Immature natural killer cell (primary cell): ENCODE results near the gene PRKCE. TPM values are rescaled to one million over a fixed set of nuclear protein-coding genes. Genes with fewer than 3 reads are reported as not detected.

Experiments
- DNase-seq, 3 donors: peaks; one replicate each; pipeline ENCODE4 v3.0.0; 2022; ENCODE audit warnings: mixed read lengths in 1 of 3
- H3K27ac Mint-ChIP-seq, 6 donors: one replicate each; pipeline ENCODE4 v1.8.0; 2020; ENCODE audit warnings: mixed read lengths in 6 of 6, mild to moderate bottlenecking in 5 of 6, inconsistent platforms in 4 of 6, moderate library complexity in 3 of 6
- H3K27me3 Mint-ChIP-seq, 3 donors: one replicate each; pipeline ENCODE4 v1.8.0; 2020 to 2021; ENCODE audit warnings: low read depth in 3 of 3, mild to moderate bottlenecking in 3 of 3, mixed read lengths in 3 of 3, moderate library complexity in 3 of 3, inconsistent platforms in 1 of 3
- H3K36me3 Mint-ChIP-seq, 3 donors: one replicate each; pipeline ENCODE4 v1.8.0; 2020; ENCODE audit warnings: mixed read lengths in 3 of 3, inconsistent platforms in 2 of 3, mild to moderate bottlenecking in 2 of 3
- H3K4me1 Mint-ChIP-seq, 2 donors: one replicate each; pipeline ENCODE4 v1.8.0; 2020; ENCODE audit warnings: inconsistent platforms in 2 of 2, mild to moderate bottlenecking in 2 of 2, mixed read lengths in 2 of 2, moderate library complexity in 1 of 2
- H3K4me3 Mint-ChIP-seq, 5 donors: one replicate each; pipeline ENCODE4 v1.8.0; 2020; ENCODE audit warnings: mild to moderate bottlenecking in 5 of 5, mixed read lengths in 5 of 5, inconsistent platforms in 3 of 5, moderate library complexity in 3 of 5
- H3K9me3 Mint-ChIP-seq, 6 donors: one replicate each; pipeline ENCODE4 v1.8.0; 2020; ENCODE audit warnings: mild to moderate bottlenecking in 6 of 6, mixed read lengths in 6 of 6, inconsistent platforms in 4 of 6, moderate library complexity in 3 of 6
- polyA plus RNA-seq, 3 donors: library from polyadenylated mRNA; unstranded; fragments of 300-500 nt; fragmentation: Illumina TruSeq; gene quantifications; one replicate each; pipeline ENCODE4 v1.2.3, GENCODE V29; 2021

Gene PRKCE
- polyA plus RNA-seq, 3 donors from 2014 or later = 1.0 to 3.0 (median 2.5) TPM

DNA sequence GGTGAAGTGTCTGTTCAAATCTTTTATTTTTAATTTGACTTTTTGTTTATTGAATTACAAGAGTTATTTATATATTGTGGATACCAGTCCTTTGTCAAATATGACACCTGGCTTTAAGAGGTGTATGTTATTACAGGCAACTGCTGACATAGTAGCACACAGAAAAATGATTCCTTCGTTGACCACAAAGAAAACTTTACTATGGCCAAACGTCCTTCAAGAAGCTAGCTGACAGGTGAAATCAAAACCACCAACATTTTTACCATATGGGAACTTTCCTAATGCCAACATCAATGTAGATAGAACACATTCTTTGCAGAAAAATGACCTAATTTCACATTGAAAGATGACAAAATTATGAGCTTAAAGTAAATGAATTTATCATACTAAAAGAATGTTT, 34.0 kb upstream of the PRKCE start:
- no peaks in the 10 kb centered on the region for H3K4me1 Mint-ChIP-seq

DNA sequence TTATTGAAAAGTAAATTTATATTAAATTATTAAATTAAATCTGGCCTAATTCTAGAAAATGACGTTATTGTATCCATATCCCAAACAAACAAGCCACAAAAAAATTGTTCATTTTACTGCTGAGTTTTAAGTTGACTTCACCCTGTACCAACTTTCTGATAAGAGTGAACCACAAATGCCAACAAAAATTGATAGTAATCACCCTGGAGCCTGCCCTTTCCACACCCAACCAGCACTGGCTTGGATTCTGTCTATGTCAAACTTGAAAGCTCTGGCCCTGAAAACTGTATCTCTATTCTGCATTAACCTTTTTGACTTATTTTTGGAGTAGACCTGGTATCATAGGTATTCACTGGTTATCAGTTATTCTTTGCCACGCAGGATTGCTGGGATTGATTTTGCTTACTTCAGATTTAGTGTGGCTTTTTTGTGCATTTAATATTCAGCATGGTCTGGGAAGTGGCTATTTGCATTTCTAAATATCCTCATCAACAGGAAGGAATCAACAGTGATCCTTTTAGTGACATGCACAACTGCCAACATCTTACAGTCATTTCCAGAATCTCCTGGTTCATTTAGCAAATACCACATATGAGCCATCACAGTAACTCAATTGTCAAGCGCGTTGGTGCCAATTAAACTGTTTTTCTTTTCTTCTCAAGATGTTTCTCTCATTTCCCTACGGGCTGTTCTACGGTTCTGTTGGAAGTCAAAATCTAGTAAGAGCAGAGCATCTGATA, 29.0 kb upstream of the PRKCE start:
- no peaks in the 10 kb centered on the region for H3K9me3 Mint-ChIP-seq
- H3K4me1 Mint-ChIP-seq = no peaks in the 10 kb centered on the region
- no peak overlapping the region for H3K27ac Mint-ChIP-seq
- no peak overlapping the region for H3K4me3 Mint-ChIP-seq
- H3K36me3 Mint-ChIP-seq = no peaks in the 10 kb centered on the region
- H3K27me3 Mint-ChIP-seq = peaks cover 0 to 14% (median 2%) of the 10 kb centered on the region in 3 donors
- DNase-seq = no peak

More for the DNA sequence above, 34.0 kb upstream of the PRKCE start:
- Mint-ChIP-seq H3K36me3 (no peaks in the 10 kb centered on the region), H3K9me3 (no peaks in the 10 kb centered on the region), H3K4me3 (no peak overlapping the region), H3K27me3 (peaks cover 0 to 12% (median under 1%) of the 10 kb centered on the region in 3 donors), H3K27ac (no peak overlapping the region)
- DNase-seq = no peak

DNA sequence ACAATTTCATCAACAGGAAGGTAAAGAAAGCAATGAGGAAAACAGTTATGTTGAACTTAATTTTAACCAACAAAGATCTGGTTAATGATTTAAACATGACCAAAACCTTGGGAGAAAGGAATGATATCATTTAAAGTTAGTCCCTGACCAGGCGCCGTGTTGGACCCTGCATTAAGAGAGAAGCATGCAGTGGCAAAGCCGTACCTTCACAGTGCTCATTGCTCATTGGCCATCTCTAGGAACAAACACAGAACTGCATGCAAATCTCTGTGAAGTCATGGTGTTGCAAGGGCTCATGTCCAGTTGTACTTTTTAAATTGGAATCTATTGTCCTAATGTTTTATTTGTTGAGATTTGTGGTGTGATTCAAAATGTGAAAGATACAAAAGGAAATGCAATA, 28.4 kb upstream of the PRKCE start:
- peaks cover 0 to 14% (median 2%) of the 10 kb centered on the region in 3 donors for H3K27me3 Mint-ChIP-seq
- H3K4me1 Mint-ChIP-seq = no peaks in the 10 kb centered on the region
- DNase-seq = no peak
- no peaks in the 10 kb centered on the region for H3K36me3 Mint-ChIP-seq
- H3K9me3 Mint-ChIP-seq = no peaks in the 10 kb centered on the region
- H3K4me3 Mint-ChIP-seq = no peak overlapping the region
- H3K27ac Mint-ChIP-seq = no peak overlapping the region

DNA sequence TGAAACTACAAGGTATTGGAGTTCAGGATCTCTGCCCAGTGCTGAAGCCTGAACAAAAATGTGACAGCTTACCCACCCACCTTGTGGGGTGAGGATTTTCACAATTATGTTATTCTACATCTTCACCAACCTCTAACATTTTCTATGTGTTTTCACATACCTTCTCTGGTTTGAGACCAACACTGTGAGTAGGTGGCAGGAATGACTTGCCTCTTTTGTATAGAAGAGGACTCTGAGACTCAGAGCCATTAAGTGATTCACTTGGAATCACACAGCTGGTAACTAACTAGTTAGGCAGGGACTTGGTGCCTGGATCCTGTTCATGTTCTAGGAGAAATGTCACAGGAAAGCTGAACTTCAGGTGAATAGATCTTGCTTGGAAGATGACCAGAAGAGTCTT, 25.7 kb upstream of the PRKCE start:
- no peaks in the 10 kb centered on the region for H3K9me3 Mint-ChIP-seq
- H3K27ac Mint-ChIP-seq = no peak overlapping the region
- H3K36me3 Mint-ChIP-seq = no peaks in the 10 kb centered on the region
- no peak overlapping the region for H3K4me3 Mint-ChIP-seq
- DNase-seq = no peak
- peaks cover 0 to 9% (median 2%) of the 10 kb centered on the region in 3 donors for H3K27me3 Mint-ChIP-seq
- H3K4me1 Mint-ChIP-seq = no peaks in the 10 kb centered on the region

DNA sequence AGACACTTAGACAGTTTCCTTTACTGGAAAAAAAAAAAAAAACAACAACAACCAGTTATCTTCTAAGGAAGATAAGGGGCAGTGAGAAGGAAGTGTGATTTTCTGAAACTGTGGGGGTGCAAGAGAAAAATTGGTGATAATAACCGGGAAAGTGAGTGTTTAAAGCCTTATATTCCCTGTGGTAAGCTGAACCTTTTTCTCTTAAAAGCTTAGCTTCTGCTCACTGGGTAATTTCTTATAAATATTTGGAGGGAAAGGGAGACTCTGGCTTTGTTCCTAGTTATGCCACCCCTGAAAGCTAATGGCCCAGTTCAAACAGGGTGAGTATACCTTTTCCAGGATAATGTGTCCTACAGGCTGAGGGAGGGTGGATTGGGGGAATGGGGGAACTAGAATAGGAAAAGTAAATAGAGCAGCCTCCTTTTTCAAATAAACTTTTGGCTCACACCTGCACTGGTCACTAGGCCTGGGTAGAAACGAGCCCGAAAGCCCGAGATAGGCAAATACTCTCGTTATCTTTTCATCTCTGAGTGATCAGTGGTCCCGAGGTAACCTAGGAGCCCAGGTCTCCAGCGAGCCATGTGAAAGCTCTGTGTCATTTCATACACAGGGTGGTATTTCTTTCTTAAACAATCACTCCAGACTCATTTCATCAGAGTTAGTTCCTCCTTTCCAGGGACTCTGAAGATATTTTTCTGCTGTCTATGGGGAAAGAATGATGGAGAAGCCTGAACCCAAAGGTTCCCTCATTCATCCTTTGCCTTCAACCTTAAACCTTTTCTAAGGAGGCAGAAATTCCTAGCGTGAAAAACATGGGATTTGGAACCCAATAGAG, 24.9 kb upstream of the PRKCE start:
- Mint-ChIP-seq H3K4me3 (no peak overlapping the region), H3K36me3 (no peaks in the 10 kb centered on the region)

DNA sequence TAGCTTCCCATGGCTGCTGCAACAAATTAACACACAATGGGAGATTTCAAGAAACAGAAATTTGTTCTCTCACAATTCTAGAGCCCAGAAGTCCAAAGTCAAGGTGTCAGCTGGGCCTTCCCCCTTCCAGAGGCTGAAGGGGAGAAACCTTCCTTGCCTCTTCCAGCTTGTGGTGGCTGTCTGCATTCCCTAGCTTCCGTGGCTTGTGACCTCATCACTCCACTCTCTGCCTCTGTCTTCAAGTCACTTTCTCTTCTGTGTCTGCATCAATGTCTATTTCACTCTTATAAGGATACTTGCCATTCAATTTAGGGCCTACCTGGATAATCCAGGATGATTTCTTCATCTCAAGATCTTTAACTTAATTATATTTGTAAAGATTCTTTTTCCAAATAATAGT, 23.6 kb upstream of the PRKCE start:
- no peaks in the 10 kb centered on the region for H3K4me1 Mint-ChIP-seq
- no peak overlapping the region for H3K27ac Mint-ChIP-seq
- H3K4me3 Mint-ChIP-seq = no peak overlapping the region
- H3K27me3 Mint-ChIP-seq = peaks cover 0 to 14% (median 0%) of the 10 kb centered on the region in 3 donors
- no peaks in the 10 kb centered on the region for H3K9me3 Mint-ChIP-seq
- no peaks in the 10 kb centered on the region for H3K36me3 Mint-ChIP-seq
- DNase-seq = no peak

More for the DNA sequence above, 24.9 kb upstream of the PRKCE start:
- no peak for DNase-seq
- peaks cover 0 to 15% (median 2%) of the 10 kb centered on the region in 3 donors for H3K27me3 Mint-ChIP-seq
- H3K4me1 Mint-ChIP-seq = no peaks in the 10 kb centered on the region
- no peaks in the 10 kb centered on the region for H3K9me3 Mint-ChIP-seq
- H3K27ac Mint-ChIP-seq = no peak overlapping the region

DNA sequence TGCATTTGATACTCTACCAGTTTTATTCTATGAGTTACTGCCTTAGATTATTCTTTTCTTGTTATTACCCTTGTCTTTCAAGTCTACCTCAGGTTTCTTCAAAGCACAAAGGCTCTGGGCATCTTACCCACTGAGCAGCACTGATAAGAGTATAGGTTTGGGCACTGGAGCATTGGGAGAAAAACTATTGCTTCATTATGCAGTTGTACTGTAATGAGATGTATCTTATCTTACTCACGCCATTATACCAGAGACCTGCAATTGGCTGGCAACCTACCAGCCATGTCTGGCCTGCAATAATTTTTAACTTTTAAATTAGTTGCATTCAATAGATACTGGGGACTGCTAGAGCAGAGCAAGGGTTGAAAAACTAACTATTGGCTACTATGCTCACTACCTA, 21.5 kb upstream of the PRKCE start:
- no peaks in the 10 kb centered on the region for H3K4me1 Mint-ChIP-seq
- no peaks in the 10 kb centered on the region for H3K36me3 Mint-ChIP-seq
- peaks cover 0 to 11% (median 0%) of the 10 kb centered on the region in 3 donors for H3K27me3 Mint-ChIP-seq
- DNase-seq = no peak
- H3K27ac Mint-ChIP-seq = no peak overlapping the region
- no peaks in the 10 kb centered on the region for H3K9me3 Mint-ChIP-seq
- H3K4me3 Mint-ChIP-seq = no peak overlapping the region

DNA sequence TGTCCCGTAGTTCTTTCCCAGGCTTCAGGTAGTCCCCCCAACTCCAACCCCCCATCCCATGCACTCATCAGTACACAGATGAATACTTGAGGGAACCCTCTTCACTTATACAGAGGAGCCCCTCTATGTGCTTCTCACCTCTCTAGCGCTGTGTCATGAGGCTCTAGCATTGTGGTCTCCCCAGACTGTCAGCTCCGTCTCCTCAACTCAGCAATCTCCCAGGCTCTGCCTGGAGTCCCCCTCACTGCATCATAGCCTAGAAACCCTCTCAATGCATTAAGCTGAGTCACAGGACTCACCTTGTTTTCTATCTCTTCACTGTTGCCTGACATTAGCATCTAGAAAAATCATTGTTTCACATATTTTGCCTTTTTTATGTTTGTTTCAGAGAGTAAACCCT, 20.2 kb upstream of the PRKCE start:
- Mint-ChIP-seq H3K4me1 (no peaks in the 10 kb centered on the region), H3K4me3 (no peak overlapping the region), H3K27ac (no peak overlapping the region), H3K36me3 (no peaks in the 10 kb centered on the region), H3K27me3 (peaks cover 0 to 11% (median 2%) of the 10 kb centered on the region in 3 donors), H3K9me3 (no peaks in the 10 kb centered on the region)
- no peak for DNase-seq

DNA sequence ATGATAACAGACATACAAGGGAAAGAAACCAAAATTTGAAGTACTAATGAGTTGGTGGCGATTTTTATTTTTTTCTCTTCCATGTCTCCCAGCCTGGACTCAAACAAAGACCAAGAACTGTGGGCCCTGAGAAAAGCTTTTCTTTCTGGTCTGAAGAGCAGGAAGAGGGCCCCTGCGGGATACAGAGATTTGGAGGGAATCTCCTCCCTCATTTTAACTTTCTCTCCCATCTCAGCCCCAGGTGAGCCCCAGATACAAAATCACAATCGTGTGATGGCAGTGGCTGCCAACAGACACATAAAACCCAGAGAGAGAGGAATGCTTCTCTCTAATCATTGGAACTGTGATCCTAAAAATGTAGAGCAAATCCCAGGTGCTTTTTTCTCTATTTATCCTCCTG, 19.5 kb upstream of the PRKCE start:
- Mint-ChIP-seq H3K27ac (no peak overlapping the region), H3K4me1 (no peaks in the 10 kb centered on the region), H3K4me3 (no peak overlapping the region), H3K9me3 (no peaks in the 10 kb centered on the region), H3K27me3 (peaks cover 0 to 11% (median 2%) of the 10 kb centered on the region in 3 donors), H3K36me3 (no peaks in the 10 kb centered on the region)
- no peak for DNase-seq

DNA sequence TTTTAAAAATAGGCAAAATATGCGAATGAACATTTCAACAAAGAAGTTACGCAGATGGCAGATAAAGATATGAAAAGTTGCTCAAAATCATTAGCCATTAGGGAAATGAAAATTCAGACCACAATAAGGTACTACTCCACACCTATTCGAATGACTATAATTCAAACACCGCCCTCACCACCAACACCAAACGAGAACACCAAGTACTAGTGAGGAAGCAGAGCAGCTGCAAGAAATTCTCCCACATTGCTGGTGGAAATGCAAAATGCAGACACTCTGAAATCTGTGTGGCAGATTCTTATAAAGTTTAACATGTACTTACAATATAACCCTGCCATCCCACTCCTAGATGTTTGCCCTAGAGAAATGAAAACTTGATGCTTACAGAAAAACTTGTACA, 17.3 kb upstream of the PRKCE start:
- H3K4me3 Mint-ChIP-seq = no peak overlapping the region
- peaks cover 0 to 11% (median 5%) of the 10 kb centered on the region in 3 donors for H3K27me3 Mint-ChIP-seq

DNA sequence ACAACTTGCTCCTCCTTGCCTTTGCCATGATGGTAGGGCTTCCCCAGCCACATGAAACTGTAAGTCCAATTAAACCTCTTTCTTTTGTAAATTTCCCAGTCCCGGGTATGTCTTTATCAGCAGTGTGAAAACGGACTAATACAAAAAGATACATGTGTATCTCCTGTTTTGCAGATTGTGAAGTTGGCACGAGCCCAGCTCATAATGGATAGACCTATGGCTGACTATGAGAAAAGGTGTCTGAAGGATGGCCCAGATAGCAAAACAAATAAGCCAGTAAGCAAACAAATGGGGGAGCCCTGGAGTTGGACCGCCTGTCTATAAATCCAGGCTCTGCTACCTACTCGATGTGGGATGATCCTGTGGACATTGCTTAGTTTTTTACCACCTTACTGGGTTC, 15.5 kb upstream of the PRKCE start:
- H3K4me3 Mint-ChIP-seq = no peak overlapping the region
- peaks cover 0 to 9% (median 6%) of the 10 kb centered on the region in 3 donors for H3K27me3 Mint-ChIP-seq
- no peaks in the 10 kb centered on the region for H3K9me3 Mint-ChIP-seq
- peaks cover 10% of the 10 kb centered on the region in 2 donors for H3K4me1 Mint-ChIP-seq
- no peaks in the 10 kb centered on the region for H3K36me3 Mint-ChIP-seq
- H3K27ac Mint-ChIP-seq = no peak overlapping the region
- DNase-seq = no peak

More for the DNA sequence above, 17.3 kb upstream of the PRKCE start:
- H3K4me1 Mint-ChIP-seq = peaks cover 10% of the 10 kb centered on the region in 2 donors
- no peaks in the 10 kb centered on the region for H3K9me3 Mint-ChIP-seq
- H3K27ac Mint-ChIP-seq = no peak overlapping the region
- DNase-seq = no peak
- H3K36me3 Mint-ChIP-seq = no peaks in the 10 kb centered on the region

DNA sequence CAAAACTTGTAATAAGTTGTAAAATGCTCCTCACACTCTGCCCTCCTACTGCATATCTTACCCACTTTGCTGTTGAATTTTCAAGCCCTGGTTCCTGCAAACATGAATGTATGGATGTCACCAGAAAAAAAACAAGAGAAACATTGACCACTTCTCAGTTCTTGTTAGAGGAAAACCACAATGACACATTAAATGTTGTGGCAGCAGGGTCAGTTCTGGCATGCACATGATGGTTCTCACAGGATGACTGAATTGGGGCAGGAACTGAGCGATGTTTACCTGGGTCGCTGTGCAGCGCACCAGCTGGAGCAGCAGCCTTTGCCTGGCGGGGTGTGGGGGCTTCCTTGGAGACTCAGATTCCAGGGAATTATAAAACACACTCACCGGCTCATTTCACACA, 14.0 kb upstream of the PRKCE start:
- DNase-seq = peak; percentile 50 to 67 (median 51)
- Mint-ChIP-seq H3K27ac (peak overlapping the region; percentile 35 to 84 (median 59)), H3K36me3 (no peaks in the 10 kb centered on the region), H3K4me3 (peak overlapping the region in 4 of 5 donors; percentile 15 to 55 (median 30)), H3K27me3 (peaks cover 6% of the 10 kb centered on the region in 3 donors), H3K9me3 (no peaks in the 10 kb centered on the region), H3K4me1 (peaks cover 10% of the 10 kb centered on the region in 2 donors)

DNA sequence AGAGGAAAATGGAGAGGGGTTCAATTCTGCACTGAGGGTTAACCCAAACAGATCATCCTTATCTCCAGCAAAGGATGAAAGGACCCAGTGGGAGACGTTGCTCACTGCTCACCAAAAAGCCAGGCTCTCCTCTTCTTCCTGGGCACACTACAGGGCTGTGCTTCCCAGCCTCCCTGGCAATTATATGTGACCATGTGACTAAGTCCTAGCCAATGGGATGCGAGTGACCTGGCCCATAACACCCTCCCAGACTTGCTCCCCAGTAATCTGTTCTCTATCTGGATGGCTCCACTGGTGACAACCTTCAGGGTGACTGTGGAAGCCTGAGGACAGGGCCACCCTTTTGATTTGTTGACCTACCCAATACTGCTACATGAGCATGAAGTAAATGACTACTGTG, 10.9 kb upstream of the PRKCE start:
- H3K4me3 Mint-ChIP-seq = no peak overlapping the region
- peak overlapping the region in 2 of 6 donors; percentile 0 to 5 for H3K27ac Mint-ChIP-seq
- H3K36me3 Mint-ChIP-seq = no peaks in the 10 kb centered on the region
- H3K4me1 Mint-ChIP-seq = peaks cover 10 to 14% of the 10 kb centered on the region in 2 donors
- H3K27me3 Mint-ChIP-seq = peaks cover 9 to 10% (median 10%) of the 10 kb centered on the region in 3 donors
- no peak for DNase-seq
- no peaks in the 10 kb centered on the region for H3K9me3 Mint-ChIP-seq

DNA sequence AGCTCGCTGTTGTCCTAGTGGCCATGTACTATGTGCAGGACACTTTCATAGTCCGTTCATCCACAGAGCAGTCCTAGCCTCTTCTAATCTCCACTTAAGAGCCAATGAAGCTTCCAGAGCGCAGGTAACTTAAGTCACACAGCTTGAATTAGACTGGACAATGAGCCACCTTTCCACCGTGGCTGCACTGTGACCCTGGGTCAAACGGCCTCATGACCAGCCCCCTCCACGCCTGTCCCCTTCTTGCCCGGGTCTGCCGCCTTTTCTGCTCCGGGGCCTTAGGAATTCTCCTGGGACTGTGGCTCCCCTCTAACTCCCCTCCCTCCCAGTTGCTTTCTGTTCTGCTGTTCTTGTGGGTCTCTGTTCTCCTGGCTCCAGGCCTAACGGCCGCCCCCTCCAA, 8.4 kb upstream of the PRKCE start:
- H3K27me3 Mint-ChIP-seq = peaks cover 8 to 10% (median 10%) of the 10 kb centered on the region in 3 donors
- H3K4me1 Mint-ChIP-seq = peaks cover under 1 to 4% of the 10 kb centered on the region in 2 donors
- no peak for DNase-seq
- no peaks in the 10 kb centered on the region for H3K9me3 Mint-ChIP-seq
- H3K36me3 Mint-ChIP-seq = no peaks in the 10 kb centered on the region
- peak overlapping the region; percentile 22 to 62 (median 49) for H3K4me3 Mint-ChIP-seq
- no peak overlapping the region for H3K27ac Mint-ChIP-seq
